Breast epithelium (tissue), 3 donors: ENCODE measurements around the gene TUBGCP2.

Source experiments
- POLR2A ChIP-seq: fragments of 450-650 bp; IDR thresholded peaks from one replicate; pipeline ENCODE4 v1.6.1; 2016; ENCODE audit warnings: antibody characterized with exemption, mild to moderate bottlenecking, moderate library complexity
- POLR2AphosphoS5 ChIP-seq, 3 donors: sonication (generic); formaldehyde crosslinking; IDR thresholded peaks; one replicate each; pipeline ENCODE4 v1.6.1; 2017; ENCODE audit warnings: antibody characterized with exemption in 3 of 3
- TF ChIP-seq, protein P1 (sequence below), 3 donors: fragments of 450-650 bp; IDR thresholded peaks; one replicate each; pipeline ENCODE4 v1.5.1; 2016 to 2017; ENCODE audit warnings: antibody characterized with exemption in 3 of 3, mild to moderate bottlenecking in 3 of 3, moderate library complexity in 3 of 3

DNA sequence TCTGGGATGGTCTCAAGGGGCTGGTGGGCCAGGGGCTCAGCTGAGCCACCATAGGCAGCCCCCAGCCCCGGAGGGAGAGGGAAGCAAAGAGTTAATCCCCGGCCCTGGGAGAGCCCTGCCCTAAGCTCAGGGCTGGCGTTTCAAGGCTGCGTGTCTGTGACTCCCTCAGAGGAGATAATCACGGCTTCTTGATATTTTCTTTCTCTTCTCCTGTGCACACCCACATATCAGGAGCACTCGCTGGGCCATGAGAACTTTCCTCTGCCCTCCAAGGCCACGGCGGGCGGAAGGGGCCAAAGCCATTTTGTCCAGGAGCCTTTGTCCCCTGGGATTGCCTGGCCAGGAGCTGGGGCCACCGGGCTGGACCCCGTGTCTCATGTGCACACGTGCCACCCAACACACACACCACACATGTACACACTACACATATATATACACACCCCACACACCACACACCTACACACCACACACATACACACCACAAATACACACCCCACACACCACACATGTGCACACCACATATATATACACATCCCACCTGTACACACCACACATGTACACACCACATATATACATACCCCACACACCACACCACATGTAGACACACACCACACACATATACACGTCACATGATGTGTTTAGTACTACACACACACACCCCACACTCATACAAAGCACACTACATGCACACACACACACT is 54.1 kb downstream of the TUBGCP2 start:
- TF ChIP-seq, protein P1, sequence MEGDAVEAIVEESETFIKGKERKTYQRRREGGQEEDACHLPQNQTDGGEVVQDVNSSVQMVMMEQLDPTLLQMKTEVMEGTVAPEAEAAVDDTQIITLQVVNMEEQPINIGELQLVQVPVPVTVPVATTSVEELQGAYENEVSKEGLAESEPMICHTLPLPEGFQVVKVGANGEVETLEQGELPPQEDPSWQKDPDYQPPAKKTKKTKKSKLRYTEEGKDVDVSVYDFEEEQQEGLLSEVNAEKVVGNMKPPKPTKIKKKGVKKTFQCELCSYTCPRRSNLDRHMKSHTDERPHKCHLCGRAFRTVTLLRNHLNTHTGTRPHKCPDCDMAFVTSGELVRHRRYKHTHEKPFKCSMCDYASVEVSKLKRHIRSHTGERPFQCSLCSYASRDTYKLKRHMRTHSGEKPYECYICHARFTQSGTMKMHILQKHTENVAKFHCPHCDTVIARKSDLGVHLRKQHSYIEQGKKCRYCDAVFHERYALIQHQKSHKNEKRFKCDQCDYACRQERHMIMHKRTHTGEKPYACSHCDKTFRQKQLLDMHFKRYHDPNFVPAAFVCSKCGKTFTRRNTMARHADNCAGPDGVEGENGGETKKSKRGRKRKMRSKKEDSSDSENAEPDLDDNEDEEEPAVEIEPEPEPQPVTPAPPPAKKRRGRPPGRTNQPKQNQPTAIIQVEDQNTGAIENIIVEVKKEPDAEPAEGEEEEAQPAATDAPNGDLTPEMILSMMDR (IDR thresholded peaks at IDR 0.05), result no peak
- TF ChIP-seq POLR2A, result no peak
- no peak for TF ChIP-seq POLR2AphosphoS5 (IDR thresholded peaks at IDR 0.05)
